Thymus (tissue), 14 donors: Measurements from ENCODE around the gene MMRN1. TPM values are rescaled to one million over a fixed set of nuclear protein-coding genes. Genes with fewer than 3 reads are reported as not detected.

ENCODE experiments used
- DNase-seq, 9 donors: peaks; one replicate each; pipeline ENCODE4 v3.0.0-alpha.2; 2013; ENCODE audit warnings: low spot score in 9 of 9, low read depth in 6 of 9, missing footprints in 1 of 9
- H3K27ac ChIP-seq, 2 donors: one replicate each; pipeline ENCODE4 v1.5.1; 2013; ENCODE audit warnings: control low read depth in 1 of 2, low read depth in 1 of 2, low read length in 1 of 2, mild to moderate bottlenecking in 1 of 2, moderate library complexity in 1 of 2
- H3K27me3 ChIP-seq, 2 donors: one replicate each; pipeline ENCODE4 v1.5.1; 2013; ENCODE audit warnings: low read length in 1 of 2; ENCODE audit not compliant: control insufficient read depth in 2 of 2, insufficient read depth in 1 of 2
- H3K36me3 ChIP-seq, 2 donors: one replicate each; pipeline ENCODE4 v1.5.1; 2013; ENCODE audit warnings: low read length in 1 of 2, mild to moderate bottlenecking in 1 of 2, moderate library complexity in 1 of 2; ENCODE audit not compliant: control insufficient read depth in 2 of 2, insufficient read depth in 2 of 2
- H3K4me1 ChIP-seq, 2 donors: one replicate each; pipeline ENCODE4 v1.5.1; 2013; ENCODE audit warnings: low read length in 2 of 2; ENCODE audit not compliant: control insufficient read depth in 2 of 2, insufficient read depth in 2 of 2
- H3K4me3 ChIP-seq, 2 donors: one replicate each; pipeline ENCODE4 v1.5.1; 2013; ENCODE audit warnings: low read length in 2 of 2, control low read depth in 1 of 2, mild to moderate bottlenecking in 1 of 2
- H3K9me3 ChIP-seq, 2 donors: one replicate each; pipeline ENCODE4 v1.5.1; 2013; ENCODE audit warnings: low read length in 1 of 2, mild to moderate bottlenecking in 1 of 2; ENCODE audit not compliant: control insufficient read depth in 2 of 2, insufficient read depth in 1 of 2
- WGBS: extraction: QIAGEN DNeasy Blood & Tissue Kit; methylation state at CpG from one replicate; pipeline ENCODE4 v1.1.7; 2013; 5-methylcytosine and 5-hydroxymethylcytosine counted together
- long read RNA-seq, 10 donors: transcript quantifications; one replicate each; lab custom pipeline, GENCODE V29; 2026
- polyA plus RNA-seq: library from polyadenylated mRNA; stranded (reverse); fragments of 200-250 nt; gene quantifications from one replicate; pipeline ENCODE4 v1.2.3, GENCODE V29; 2013
- total RNA-seq: library from RNA; stranded (reverse); fragments of 120-200 nt; gene quantifications from one replicate; pipeline ENCODE4 v1.2.4, GENCODE V29; 2013
- donor health status: healthy.

The MMRN1 gene
- total RNA-seq = 5.3 TPM
- 4.5 TPM for polyA plus RNA-seq
- long read RNA-seq, donor 1, full-length matches to known transcripts = 1 of 1 reads
- long read RNA-seq, donor 1, partial matches to known transcripts = 0 of 1 reads
- long read RNA-seq, donor 1, other reads (novel, unspliced or antisense) = 0 of 1 reads
- long read RNA-seq, donor 2 = 0 reads
- long read RNA-seq, donor 3 = 0 reads
- long read RNA-seq, donor 4 = 0 reads
- long read RNA-seq, donor 5 = 0 reads
- long read RNA-seq, donor 6, full-length matches to known transcripts = 1 of 1 reads
- long read RNA-seq, donor 6, partial matches to known transcripts = 0 of 1 reads
- long read RNA-seq, donor 6, other reads (novel, unspliced or antisense) = 0 of 1 reads
- long read RNA-seq, donor 7, full-length matches to known transcripts = 1 of 1 reads
- long read RNA-seq, donor 7, partial matches to known transcripts = 0 of 1 reads
- long read RNA-seq, donor 7, other reads (novel, unspliced or antisense) = 0 of 1 reads
- long read RNA-seq, donor 8, full-length matches to known transcripts = 2 of 2 reads
- long read RNA-seq, donor 8, partial matches to known transcripts = 0 of 2 reads
- long read RNA-seq, donor 8, other reads (novel, unspliced or antisense) = 0 of 2 reads
- long read RNA-seq, donor 9, full-length matches to known transcripts = 1 of 1 reads
- long read RNA-seq, donor 9, partial matches to known transcripts = 0 of 1 reads
- long read RNA-seq, donor 9, other reads (novel, unspliced or antisense) = 0 of 1 reads
- long read RNA-seq, donor 10 = 0 reads

- peak within 1 kb of the TSS; percentile 85 to 86 for H3K27ac ChIP-seq
- H3K4me3 ChIP-seq = peak within 1 kb of the TSS; percentile 27 to 49
- 6% methylated on average over 11 of the region's 11 CpGs for WGBS
Measured at GRCh38 chr4:89894649-89895550, at the start of gene MMRN1. TSS of gene MMRN1 (plus strand) at chr4:89894854. CDS start at chr4:89894972, 118 bp downstream.

GRCh38 chr4:89847571-89848325, 46.9 kb upstream of the MMRN1 start:
- 95% methylated on average over 1 of the region's 1 CpG for WGBS
- H3K4me3 ChIP-seq = no peak overlapping the region
- no peak for DNase-seq

More at GRCh38 chr4:89894649-89895550, at the start of gene MMRN1:
- Histone ChIP-seq H3K9me3 (no peaks in the 10 kb centered on the region), H3K4me1 (peaks cover 10 to 14% of the 10 kb centered on the region in 2 donors), H3K27me3 (no peaks in the 10 kb centered on the region), H3K36me3 (no peaks in the 10 kb centered on the region)
- DNase-seq = peak in 8 of 9 donors; percentile 18 to 77 (median 45)

GRCh38 chr4:89855236-89855635, 39.4 kb upstream of the MMRN1 start:
- H3K27ac ChIP-seq = no peak overlapping the region
- H3K36me3 ChIP-seq = no peaks in the 10 kb centered on the region
- no peak for DNase-seq
- no peaks in the 10 kb centered on the region for H3K27me3 ChIP-seq
- peaks cover 0 to 12% of the 10 kb centered on the region in 2 donors for H3K9me3 ChIP-seq
- H3K4me3 ChIP-seq = no peak overlapping the region
- H3K4me1 ChIP-seq = no peaks in the 10 kb centered on the region
- 75% methylated on average over 3 of the region's 3 CpGs for WGBS

More at GRCh38 chr4:89847571-89848325, 46.9 kb upstream of the MMRN1 start:
- H3K9me3 ChIP-seq = peaks cover 0 to 7% of the 10 kb centered on the region in 2 donors
- H3K27me3 ChIP-seq = no peaks in the 10 kb centered on the region
- no peak overlapping the region for H3K27ac ChIP-seq
- no peaks in the 10 kb centered on the region for H3K4me1 ChIP-seq
- H3K36me3 ChIP-seq = no peaks in the 10 kb centered on the region

GRCh38 chr4:89860971-89861370, 33.7 kb upstream of the MMRN1 start:
- Histone ChIP-seq H3K9me3 (peaks cover 0 to 10% of the 10 kb centered on the region in 2 donors), H3K27ac (no peak overlapping the region), H3K27me3 (no peaks in the 10 kb centered on the region), H3K4me1 (no peaks in the 10 kb centered on the region), H3K4me3 (no peak overlapping the region), H3K36me3 (no peaks in the 10 kb centered on the region)
- DNase-seq = no peak
- 99% methylated on average over 5 of the region's 5 CpGs for WGBS

GRCh38 chr4:89863533-89863932, 31.1 kb upstream of the MMRN1 start:
- Histone ChIP-seq H3K9me3 (no peaks in the 10 kb centered on the region), H3K4me3 (no peak overlapping the region), H3K4me1 (no peaks in the 10 kb centered on the region), H3K36me3 (no peaks in the 10 kb centered on the region), H3K27ac (no peak overlapping the region), H3K27me3 (no peaks in the 10 kb centered on the region)
- WGBS = 11% methylated on average over 5 of the region's 5 CpGs
- DNase-seq = peak in 2 of 9 donors; percentile 11 to 28

- no peaks in the 10 kb centered on the region for H3K4me1 ChIP-seq
- H3K36me3 ChIP-seq = no peaks in the 10 kb centered on the region
- H3K27ac ChIP-seq = no peak overlapping the region
Measured at GRCh38 chr4:89868276-89868675, 26.4 kb upstream of the MMRN1 start.

GRCh38 chr4:89868999-89869589, 25.6 kb upstream of the MMRN1 start:
- Histone ChIP-seq H3K9me3 (no peaks in the 10 kb centered on the region), H3K4me1 (no peaks in the 10 kb centered on the region), H3K36me3 (no peaks in the 10 kb centered on the region), H3K4me3 (no peak overlapping the region), H3K27me3 (no peaks in the 10 kb centered on the region), H3K27ac (no peak overlapping the region)
- no peak for DNase-seq
- 80% methylated on average over 2 of the region's 2 CpGs for WGBS

More at GRCh38 chr4:89868276-89868675, 26.4 kb upstream of the MMRN1 start:
- Histone ChIP-seq H3K9me3 (no peaks in the 10 kb centered on the region), H3K4me3 (no peak overlapping the region), H3K27me3 (no peaks in the 10 kb centered on the region)
- no peak for DNase-seq

GRCh38 chr4:89871211-89871610, 23.4 kb upstream of the MMRN1 start:
- no peak overlapping the region for H3K27ac ChIP-seq
- no peak overlapping the region for H3K4me3 ChIP-seq
- no peaks in the 10 kb centered on the region for H3K9me3 ChIP-seq
- DNase-seq = no peak
- WGBS = 100% methylated on average over 1 of the region's 1 CpG
- H3K27me3 ChIP-seq = no peaks in the 10 kb centered on the region
- H3K4me1 ChIP-seq = no peaks in the 10 kb centered on the region
- no peaks in the 10 kb centered on the region for H3K36me3 ChIP-seq
